A549 (cell line): ENCODE results near the gene MYO1D. TPM values are rescaled to one million over a fixed set of nuclear protein-coding genes. Genes with fewer than 3 reads are reported as not detected.

Experiments
- ATAC-seq, 2 experiments: fragments of 200-7000 bp in 1 of 2; fragments of >200 bp in 1 of 2; cut with Nextera tagmentation in 1 of 2; cut with Tn5 transposase in 1 of 2; 3 replicates each; pipeline versions ENCODE4 v1.8.0 to v1.9.1; 2018 to 2020; ENCODE audit warnings: mild to moderate bottlenecking in 1 of 2, moderate library complexity in 1 of 2
- CTCF ChIA-PET: fragments of 300-600 bp; sonication (Branson Sonifier 250); formaldehyde crosslinking; extraction: SDS; loops from one replicate; lab custom pipeline; 2021; ENCODE audit warnings: antibody characterized with exemption, inconsistent platforms; lab: Yijun Ruan, JAX
- POLR2A ChIA-PET: fragments of 350-600 bp; formaldehyde crosslinking; extraction: SDS; loops from one replicate; lab custom pipeline; 2021; ENCODE audit warnings: antibody characterized with exemption, inconsistent platforms; lab: Yijun Ruan, JAX
- DNase-seq, 2 experiments: peaks; one replicate each; pipeline versions ENCODE4 v3.0.0 to v3.0.0-alpha.2; 2011 to 2016; ENCODE audit warnings: low read depth in 1 of 2, low spot score in 1 of 2
- FAIRE-seq: peaks from 2 replicates; lab custom pipeline; 2011; peaks lifted over from hg19 to GRCh38; lab: Jason Lieb, UNC
- H3K27ac ChIP-seq, 2 experiments: fragments of >200 bp; sonication (Bioruptor Twin); formaldehyde crosslinking; 3 replicates each; pipeline ENCODE4 v1.5.1; 2016 to 2017
- H3K4me1 ChIP-seq: fragments of >200 bp; sonication (Bioruptor Twin); formaldehyde crosslinking; 3 replicates; pipeline ENCODE4 v1.6.1; 2016
- H3K4me2 ChIP-seq: fragments of >200 bp; sonication (Bioruptor Twin); formaldehyde crosslinking; 3 replicates; pipeline ENCODE4 v1.6.1; 2016
- H3K4me3 ChIP-seq: fragments of >200 bp; sonication (Bioruptor Twin); formaldehyde crosslinking; 3 replicates; pipeline ENCODE4 v1.5.1; 2016
- H3K9me3 ChIP-seq: fragments of >200 bp; sonication (Bioruptor Twin); formaldehyde crosslinking; 3 replicates; pipeline ENCODE4 v1.6.1; 2016
- BHLHE40 ChIP-seq: IDR thresholded peaks from 2 replicates; pipeline ENCODE4 v1.6.1; 2012; ENCODE audit warnings: low read depth, low read length, inconsistent platforms
- CHD4 ChIP-seq: fragments of 200-600 bp; sonication (generic); IDR thresholded peaks from 2 replicates; pipeline ENCODE4 v1.6.1; 2016; ENCODE audit warnings: antibody characterized with exemption, mild to moderate bottlenecking, borderline replicate concordance
- E2F6 ChIP-seq: IDR thresholded peaks from 2 replicates; pipeline ENCODE4 v1.6.1; 2012; ENCODE audit warnings: low read depth, borderline replicate concordance
- EHF ChIP-seq: fragments of 250-450 bp; sonication (Bioruptor Pico); IDR thresholded peaks from 2 replicates; pipeline ENCODE4 v1.5.0; 2020; ENCODE audit warnings: mild to moderate bottlenecking
- HES2 ChIP-seq: fragments of >200 bp; sonication (Bioruptor Twin); formaldehyde crosslinking; IDR thresholded peaks from 2 replicates; pipeline ENCODE4 v1.6.1; 2016
- HEYL ChIP-seq: fragments of 250-450 bp; sonication (Bioruptor Pico); IDR thresholded peaks from 2 replicates; pipeline ENCODE4 v1.8.0; 2021; ENCODE audit warnings: mild to moderate bottlenecking, moderate library complexity
- JUN ChIP-seq, 2 experiments: fragments of >200 bp; sonication (Bioruptor Twin); formaldehyde crosslinking; IDR thresholded peaks; 2 replicates in 1 of 2; 3 replicates in 1 of 2; pipeline ENCODE4 v1.6.1; 2016 to 2017
- JUNB ChIP-seq: fragments of >200 bp; sonication (Bioruptor Twin); formaldehyde crosslinking; IDR thresholded peaks from 2 replicates; pipeline ENCODE4 v1.6.1; 2016
- KDM1A ChIP-seq: fragments of 200-600 bp; sonication (generic); IDR thresholded peaks from 2 replicates; pipeline ENCODE4 v1.6.1; 2016; ENCODE audit warnings: low read depth, mild to moderate bottlenecking
- KDM5A ChIP-seq: fragments of 200-600 bp; sonication (generic); IDR thresholded peaks from 2 replicates; pipeline ENCODE4 v1.6.1; 2016; ENCODE audit warnings: antibody characterized with exemption, mild to moderate bottlenecking
- MAFK ChIP-seq: fragments of 450-650 bp; IDR thresholded peaks from 2 replicates; pipeline ENCODE4 v1.6.1; 2014; ENCODE audit not compliant: partially characterized antibody
- MYC ChIP-seq: IDR thresholded peaks from 2 replicates; pipeline ENCODE4 v1.6.1; 2012; ENCODE audit warnings: mild to moderate bottlenecking, inconsistent platforms, low read length, improper control_type of control experiment, borderline replicate concordance
- NFE2L2 ChIP-seq: fragments of 150-350 bp; conservative IDR thresholded peaks from 2 replicates; pipeline ENCODE4 v1.6.1; 2014; ENCODE audit warnings: low read length
- NR3C1 ChIP-seq: fragments of >200 bp; sonication (Bioruptor Twin); formaldehyde crosslinking; IDR thresholded peaks from 3 replicates; pipeline ENCODE4 v1.6.1; 2017
- PBX3 ChIP-seq: IDR thresholded peaks from 2 replicates; pipeline ENCODE4 v1.6.1; 2012
- RCOR1 ChIP-seq: fragments of 150-350 bp; IDR thresholded peaks from 2 replicates; pipeline ENCODE4 v1.6.1; 2014; ENCODE audit warnings: antibody characterized with exemption, low read length, low read depth
- RNF2 ChIP-seq: fragments of 200-600 bp; sonication (generic); IDR thresholded peaks from 2 replicates; pipeline ENCODE4 v1.6.1; 2016; ENCODE audit warnings: low read depth, mild to moderate bottlenecking, antibody characterized with exemption, moderate library complexity, borderline replicate concordance
- SMC3 ChIP-seq: fragments of >200 bp; sonication (Bioruptor Twin); formaldehyde crosslinking; IDR thresholded peaks from 3 replicates; pipeline ENCODE4 v1.6.1; 2018; ENCODE audit warnings: inconsistent platforms
- TFCP2L1 ChIP-seq: fragments of 250-450 bp; sonication (Bioruptor Pico); IDR thresholded peaks from 2 replicates; pipeline ENCODE4 v1.5.0; 2021; ENCODE audit warnings: mild to moderate bottlenecking
- TP53 ChIP-seq: fragments of 250-450 bp; sonication (Bioruptor Pico); IDR thresholded peaks from 2 replicates; pipeline ENCODE4 v1.5.0; 2021; ENCODE audit warnings: mild to moderate bottlenecking, moderate library complexity
- ZFP36 ChIP-seq: fragments of 450-650 bp; IDR thresholded peaks from 2 replicates; pipeline ENCODE4 v1.6.1; 2014; ENCODE audit warnings: borderline replicate concordance; ENCODE audit not compliant: partially characterized antibody
- ZNF302 ChIP-seq: fragments of 250-450 bp; sonication (Bioruptor Pico); IDR thresholded peaks from 2 replicates; pipeline ENCODE4 v1.9.0; 2021; ENCODE audit warnings: inconsistent platforms, mild to moderate bottlenecking, moderate library complexity
- WGBS: methylation state at CpG from one replicate; pipeline ENCODE4 v1.1.6; 2017; ENCODE audit errors: missing lambda C conversion rate; 5-methylcytosine and 5-hydroxymethylcytosine counted together
- polyA plus RNA-seq, 4 experiments: library from polyadenylated mRNA; depleted of rRNA in 3 of 4; stranded (reverse); fragments of >200 nt; fragmentation: RNase III in 1 of 4; extraction: RNeasy Plus Mini Kit Qiagen cat#74134 plus additional on column Dnase treatment in 1 of 4; gene quantifications; 2 replicates in 3 of 4; 3 replicates in 1 of 4; pipeline ENCODE4 v1.2.3, GENCODE V29; 2011 to 2017

The MYO1D gene
- polyA plus RNA-seq, 2 of the 4 experiments (the other 2 are of a cell fraction) = 2.8 to 4.2 TPM

- no peaks in the 10 kb centered on the region for H3K9me3 ChIP-seq
- ChIA-PET CTCF (interaction anchor here (0.9 to 3.7 kb wide), 5 partner anchors 10 to 135 kb away, joined by 3 to 34 read pairs (median 4); partner anchors contain the start of gene MYO1D), POLR2A (no interaction called here)
- DNase-seq (no peak), ATAC-seq (no peak), FAIRE-seq (no peak)
- H3K4me2 ChIP-seq = no peak overlapping the region
- H3K27ac ChIP-seq = no peak overlapping the region
- no peaks in the 10 kb centered on the region for H3K4me1 ChIP-seq
- no peak overlapping the region for H3K4me3 ChIP-seq
- WGBS = 86% methylated on average over 2 of the region's 2 CpGs
- TF ChIP-seq PBX3 (no peak), TFCP2L1 (CRISPR knock-in tag) (no peak), CHD4 (no peak), MYC (no peak), HES2 (no peak), NR3C1 (no peak), BHLHE40 (no peak), RNF2 (no peak), KDM5A (no peak), KDM1A (no peak), ZNF302 (CRISPR knock-in tag) (no peak), JUNB (no peak), NFE2L2 (no peak), EHF (CRISPR knock-in tag) (no peak)
These were observed 14.0 kb downstream of the MYO1D start for GRCh38 chr17:32862940-32863339.

- FAIRE-seq (no peak), ATAC-seq (no peak), DNase-seq (no peak)
- Histone ChIP-seq H3K27ac (no peak overlapping the region), H3K4me1 (no peaks in the 10 kb centered on the region), H3K4me2 (no peak overlapping the region), H3K4me3 (no peak overlapping the region), H3K9me3 (no peaks in the 10 kb centered on the region)
- no peak for TF ChIP-seq TP53 (CRISPR knock-in tag)
- no peak for TF ChIP-seq HEYL
- no peak for TF ChIP-seq ZFP36
- TF ChIP-seq CHD4 = no peak
- TF ChIP-seq E2F6 = no peak
- TF ChIP-seq NR3C1 = no peak
- no peak for TF ChIP-seq SMC3
- TF ChIP-seq RCOR1 = no peak
- TF ChIP-seq TFCP2L1 (CRISPR knock-in tag) = no peak
- ChIA-PET POLR2A (no interaction called here), CTCF (interaction anchor here (0.9 to 4.0 kb wide), 4 partner anchors 11 to 79 kb away, joined by 3 to 31 read pairs (median 3); partner anchors contain the start of gene MYO1D)
- WGBS = 77% methylated on average over 4 of the region's 4 CpGs
These were observed 14.9 kb downstream of the MYO1D start for GRCh38 chr17:32861981-32862380.

- ChIA-PET CTCF (interaction anchor here (0.6 to 4.0 kb wide), 3 partner anchors 12 to 78 kb away, joined by 3 to 31 read pairs (median 5); partner anchors contain the start of gene MYO1D), POLR2A (interaction anchor here (0.5 kb wide), 1 partner anchor 31 kb away, joined by 3 read pairs; no protein-coding TSS in a partner anchor)
- Histone ChIP-seq H3K27ac (no peak overlapping the region), H3K9me3 (no peaks in the 10 kb centered on the region), H3K4me2 (no peak overlapping the region), H3K4me1 (no peaks in the 10 kb centered on the region), H3K4me3 (no peak overlapping the region)
- ATAC-seq (no peak), FAIRE-seq (no peak), DNase-seq (no peak)
- TF ChIP-seq MAFK = no peak
- TF ChIP-seq JUN (IDR thresholded peaks at IDR 0.05) = no peak
- WGBS = 58% methylated on average over 2 of the region's 2 CpGs
These were observed 16.9 kb downstream of the MYO1D start for GRCh38 chr17:32859857-32860525.
